T-cell (primary cell): ENCODE data around the gene ARHGAP6. TPM values are rescaled to one million over a fixed set of nuclear protein-coding genes. Genes with fewer than 3 reads are reported as not detected.

Experiments used
- ATAC-seq, 4 experiments: fragments of 200-7000 bp in 3 of 4; fragments of 150-1000 bp in 1 of 4; cut with Tn5 transposase; replicated peaks in 1 of 4; 1 replicate in 3 of 4; 2 replicates in 1 of 4; pipeline ENCODE4 v1.10.0; 2021; ENCODE audit warnings: moderate library complexity in 3 of 4, mild to moderate bottlenecking in 2 of 4, moderate number of reproducible peaks in 1 of 4
- CTCF ChIA-PET, 2 donors: fragments of 300-600 bp; sonication (Branson Sonifier 250); formaldehyde crosslinking; loops; one replicate each; lab custom pipeline; 2022; ENCODE audit warnings: antibody characterized with exemption in 2 of 2; lab: Charles Lee
- POLR2A ChIA-PET, 2 donors: fragments of 300-600 bp; sonication (Branson Sonifier 250); formaldehyde crosslinking; loops; one replicate each; lab custom pipeline; 2022; ENCODE audit warnings: antibody characterized with exemption in 2 of 2; lab: Charles Lee
- DNase-seq, 35 experiments: peaks; one replicate each; pipeline versions ENCODE4 v3.0.0 to v3.0.0-alpha.2; 2013 to 2023
- H3K27ac ChIP-seq: one replicate; pipeline ENCODE4 v1.5.1; 2013; ENCODE audit warnings: low read length
- H3K27me3 ChIP-seq, 2 experiments: replicated peaks in 1 of 2; 1 replicate in 1 of 2; 2 replicates in 1 of 2; pipeline versions ENCODE4 v1.6.1 to v1.7.0; 2013; ENCODE audit warnings: low read length in 1 of 2, mixed read lengths in 1 of 2; ENCODE audit not compliant: control insufficient read depth in 2 of 2, insufficient read depth in 2 of 2; ENCODE audit errors: extremely low read depth in 1 of 2
- H3K36me3 ChIP-seq, 2 donors: 1 replicate in 1 of 2; 2 replicates in 1 of 2; pipeline versions ENCODE4 v1.6.1 to v1.7.0; 2013; ENCODE audit warnings: low read length in 1 of 2; ENCODE audit not compliant: control insufficient read depth in 2 of 2, insufficient read depth in 1 of 2; ENCODE audit errors: extremely low read depth in 1 of 2
- H3K4me1 ChIP-seq, 2 experiments: 1 replicate in 1 of 2; 2 replicates in 1 of 2; pipeline versions ENCODE4 v1.6.1 to v1.7.0; 2013; ENCODE audit warnings: low read length in 2 of 2, mixed read lengths in 1 of 2; ENCODE audit not compliant: insufficient read depth in 2 of 2, control insufficient read depth in 1 of 2; ENCODE audit errors: extremely low read depth in 1 of 2
- H3K4me3 ChIP-seq, 2 donors: 1 replicate in 1 of 2; 2 replicates in 1 of 2; pipeline versions ENCODE4 v1.5.1 to v1.7.0; 2013; ENCODE audit warnings: mild to moderate bottlenecking in 2 of 2, low read length in 1 of 2, moderate library complexity in 1 of 2; ENCODE audit not compliant: control insufficient read depth in 1 of 2; ENCODE audit errors: extremely low read depth in 1 of 2
- H3K9me3 ChIP-seq: 2 replicates; pipeline ENCODE4 v1.7.0; 2013
- H3K27ac Mint-ChIP-seq, 2 donors: one replicate each; pipeline ENCODE4 v1.8.0; 2020 to 2021; ENCODE audit warnings: mild to moderate bottlenecking in 2 of 2, mixed read lengths in 2 of 2
- H3K27me3 Mint-ChIP-seq, 2 donors: one replicate each; pipeline ENCODE4 v1.8.0; 2021 to 2022; ENCODE audit warnings: mixed read lengths in 2 of 2
- H3K36me3 Mint-ChIP-seq: one replicate; pipeline ENCODE4 v1.8.0; 2021; ENCODE audit warnings: mixed read lengths
- H3K4me1 Mint-ChIP-seq, 3 donors: one replicate each; pipeline ENCODE4 v1.8.0; 2020 to 2022; ENCODE audit warnings: mixed read lengths in 3 of 3, mild to moderate bottlenecking in 1 of 3
- H3K4me3 Mint-ChIP-seq, 3 donors: one replicate each; pipeline ENCODE4 v1.8.0; 2020 to 2022; ENCODE audit warnings: mild to moderate bottlenecking in 3 of 3, mixed read lengths in 3 of 3, moderate library complexity in 3 of 3
- H3K9me3 Mint-ChIP-seq, 3 donors: one replicate each; pipeline ENCODE4 v1.8.0; 2020 to 2022; ENCODE audit warnings: mixed read lengths in 3 of 3
- WGBS: methylation state at CpG from one replicate; pipeline ENCODE4 v1.1.5; 2013; ENCODE audit warnings: missing lambda C conversion rate; ENCODE audit not compliant: insufficient coverage; 5-methylcytosine and 5-hydroxymethylcytosine counted together
- total RNA-seq, 35 experiments: library from RNA in 6 of 35; stranded (reverse) in 6 of 35; fragments of 120-200 nt in 1 of 35; gene quantifications; one replicate each; pipeline versions ENCODE4 v1.2.1 to v1.2.4 and lab custom pipeline; 2013 to 2026

Gene ARHGAP6
- total RNA-seq, 5 donors from 2014 or later (not counting 1 experiment from before 2014, with no cell fraction given) = 0.09 to 0.13 (median 0.12) TPM; not detected in 2

- no peak for ATAC-seq
- no peaks in the 10 kb centered on the region for H3K4me1 Mint-ChIP-seq
- no peaks in the 10 kb centered on the region for H3K4me1 ChIP-seq
- H3K27ac ChIP-seq = no peak overlapping the region
- no peak overlapping the region for H3K27ac Mint-ChIP-seq
- no peak overlapping the region for H3K4me3 ChIP-seq
- H3K9me3 Mint-ChIP-seq = no peaks in the 10 kb centered on the region
- no peak overlapping the region for H3K4me3 Mint-ChIP-seq
- DNase-seq = no peak
- ChIA-PET POLR2A (no interaction called here), CTCF (no interaction called here)
- H3K9me3 ChIP-seq = no peaks in the 10 kb centered on the region
- no peaks in the 10 kb centered on the region for H3K27me3 ChIP-seq
- H3K36me3 Mint-ChIP-seq = no peaks in the 10 kb centered on the region
- H3K36me3 ChIP-seq = no peaks in the 10 kb centered on the region
- peaks cover 0 to 16% of the 10 kb centered on the region in 2 donors for H3K27me3 Mint-ChIP-seq
Observed at GRCh38 chrX:11606408-11606807, 59.3 kb downstream of the ARHGAP6 start.

GRCh38 chrX:11600578-11600977 is 65.1 kb downstream of the ARHGAP6 start:
- H3K27ac Mint-ChIP-seq = no peak overlapping the region
- CTCF ChIA-PET = no interaction called here
- Histone ChIP-seq H3K4me3 (no peak overlapping the region), H3K9me3 (no peaks in the 10 kb centered on the region), H3K27me3 (no peaks in the 10 kb centered on the region), H3K36me3 (no peaks in the 10 kb centered on the region), H3K4me1 (no peaks in the 10 kb centered on the region), H3K27ac (no peak overlapping the region)
- ATAC-seq = no peak
- peaks cover 5 to 15% of the 10 kb centered on the region in 2 donors for H3K27me3 Mint-ChIP-seq
- POLR2A ChIA-PET = no interaction called here
- no peak for DNase-seq
- 83% methylated on average over 1 of the region's 3 CpGs for WGBS
- H3K4me1 Mint-ChIP-seq = no peaks in the 10 kb centered on the region
- no peak overlapping the region for H3K4me3 Mint-ChIP-seq
- H3K36me3 Mint-ChIP-seq = no peaks in the 10 kb centered on the region
- no peaks in the 10 kb centered on the region for H3K9me3 Mint-ChIP-seq

- no peaks in the 10 kb centered on the region for H3K4me1 ChIP-seq
- Mint-ChIP-seq H3K36me3 (no peaks in the 10 kb centered on the region), H3K4me3 (no peak overlapping the region), H3K4me1 (no peaks in the 10 kb centered on the region), H3K27me3 (peaks cover 6 to 20% of the 10 kb centered on the region in 2 donors), H3K27ac (no peak overlapping the region), H3K9me3 (no peaks in the 10 kb centered on the region)
- no CpG with 5 or more reads among the region's 2 CpGs for WGBS
- no peaks in the 10 kb centered on the region for H3K27me3 ChIP-seq
- DNase-seq (no peak), ATAC-seq (no peak)
- no peak overlapping the region for H3K4me3 ChIP-seq
- H3K9me3 ChIP-seq = no peaks in the 10 kb centered on the region
- POLR2A ChIA-PET = no interaction called here
- CTCF ChIA-PET = interaction anchor here in 1 of 2 donors (0.6 kb wide), 1 partner anchor 1962 kb away, joined by 3 read pairs; no protein-coding TSS in a partner anchor
- no peak overlapping the region for H3K27ac ChIP-seq
- H3K36me3 ChIP-seq = no peaks in the 10 kb centered on the region
Observed at GRCh38 chrX:11597479-11597878, 68.2 kb downstream of the ARHGAP6 start.

GRCh38 chrX:11591723-11592346 is 73.9 kb downstream of the ARHGAP6 start:
- Mint-ChIP-seq H3K27me3 (peaks cover 5 to 30% of the 10 kb centered on the region in 2 donors), H3K4me1 (peaks cover 8 to 10% (median 9%) of the 10 kb centered on the region in 3 donors), H3K27ac (peak overlapping the region in 1 of 2 donors; percentile 49), H3K4me3 (no peak overlapping the region), H3K36me3 (no peaks in the 10 kb centered on the region), H3K9me3 (no peaks in the 10 kb centered on the region)
- DNase-seq (no peak), ATAC-seq (no peak)
- Histone ChIP-seq H3K9me3 (no peaks in the 10 kb centered on the region), H3K36me3 (no peaks in the 10 kb centered on the region), H3K27me3 (no peaks in the 10 kb centered on the region), H3K27ac (no peak overlapping the region), H3K4me1 (no peaks in the 10 kb centered on the region), H3K4me3 (no peak overlapping the region)
- ChIA-PET CTCF (no interaction called here), POLR2A (no interaction called here)

- Histone ChIP-seq H3K36me3 (no peaks in the 10 kb centered on the region), H3K27me3 (no peaks in the 10 kb centered on the region), H3K4me1 (no peaks in the 10 kb centered on the region), H3K27ac (no peak overlapping the region), H3K9me3 (no peaks in the 10 kb centered on the region), H3K4me3 (no peak overlapping the region)
- ATAC-seq (no peak), DNase-seq (no peak)
- POLR2A ChIA-PET = no interaction called here
- CTCF ChIA-PET = interaction anchor here in 1 of 2 donors (0.6 kb wide), 1 partner anchor 171 kb away, joined by 3 read pairs; no protein-coding TSS in a partner anchor
- no CpG with 5 or more reads among the region's 3 CpGs for WGBS
- Mint-ChIP-seq H3K27ac (no peak overlapping the region), H3K4me1 (peaks cover 8 to 10% (median 9%) of the 10 kb centered on the region in 3 donors), H3K36me3 (no peaks in the 10 kb centered on the region), H3K4me3 (no peak overlapping the region), H3K9me3 (no peaks in the 10 kb centered on the region), H3K27me3 (peaks cover 6 to 26% of the 10 kb centered on the region in 2 donors)
Observed at GRCh38 chrX:11589641-11590040, 76.1 kb downstream of the ARHGAP6 start.

- H3K9me3 Mint-ChIP-seq = no peaks in the 10 kb centered on the region
- no peak overlapping the region for H3K4me3 Mint-ChIP-seq
- H3K36me3 Mint-ChIP-seq = no peaks in the 10 kb centered on the region
- no peaks in the 10 kb centered on the region for H3K9me3 ChIP-seq
- POLR2A ChIA-PET = no interaction called here
- H3K4me3 ChIP-seq = no peak overlapping the region
- peaks cover 8 to 10% (median 9%) of the 10 kb centered on the region in 3 donors for H3K4me1 Mint-ChIP-seq
- no peaks in the 10 kb centered on the region for H3K27me3 ChIP-seq
- peaks cover 6 to 26% of the 10 kb centered on the region in 2 donors for H3K27me3 Mint-ChIP-seq
- H3K27ac ChIP-seq = no peak overlapping the region
- H3K27ac Mint-ChIP-seq = no peak overlapping the region
- no peaks in the 10 kb centered on the region for H3K4me1 ChIP-seq
- CTCF ChIA-PET = no interaction called here
- no peak for ATAC-seq
- no peaks in the 10 kb centered on the region for H3K36me3 ChIP-seq
- DNase-seq = no peak
Observed at GRCh38 chrX:11588097-11588496, 77.6 kb downstream of the ARHGAP6 start.

GRCh38 chrX:11585174-11585573 is 80.5 kb downstream of the ARHGAP6 start:
- ChIA-PET CTCF (no interaction called here), POLR2A (no interaction called here)
- Mint-ChIP-seq H3K4me3 (no peak overlapping the region), H3K4me1 (no peaks in the 10 kb centered on the region), H3K36me3 (no peaks in the 10 kb centered on the region), H3K27ac (no peak overlapping the region), H3K27me3 (peaks cover 6 to 31% of the 10 kb centered on the region in 2 donors), H3K9me3 (no peaks in the 10 kb centered on the region)
- no peaks in the 10 kb centered on the region for H3K27me3 ChIP-seq
- H3K9me3 ChIP-seq = no peaks in the 10 kb centered on the region
- no peak overlapping the region for H3K27ac ChIP-seq
- DNase-seq = no peak
- H3K4me1 ChIP-seq = no peaks in the 10 kb centered on the region
- WGBS = no CpG with 5 or more reads among the region's 1 CpG
- no peak for ATAC-seq
- no peaks in the 10 kb centered on the region for H3K36me3 ChIP-seq
- no peak overlapping the region for H3K4me3 ChIP-seq
